Stimulated activated CD4-positive, alpha-beta T cell treated with anti-CD3 and anti-CD28 coated beads, Interleukin-12 subunit alpha, Interleukin-12 subunit beta, amount 100 ng/mL, for 24 hours (primary cell): ENCODE data around the gene SAMD11.
A peak's percentile ranks its signal among the peaks of the same experiment; 100 is the strongest.
"Not testable (repeated sequence)": the region's sequence is repeated elsewhere in the genome, so short reads cannot be mapped to it uniquely, and the experiment has no call there.

ENCODE experiments used
- DNase-seq, 2 experiments: peaks; one replicate each; pipeline ENCODE4 v3.0.0-alpha.2; 2020; ENCODE audit warnings: low read depth in 2 of 2

The SAMD11 gene

GRCh38 chr1:923131-923990 lies at the start of gene SAMD11:
SAMD11 (plus strand) TSS chr1:923923; CDS start chr1:924432, 509 bp downstream.
- DNase-seq = peak in 1 of 2 experiments; percentile 47

- not testable (repeated sequence) for DNase-seq
These were observed 47.1 kb upstream of the SAMD11 start for GRCh38 chr1:876428-877208.

- not testable (repeated sequence) for DNase-seq
These were observed 46.3 kb upstream of the SAMD11 start for GRCh38 chr1:877209-877986.

GRCh38 chr1:880511-880910 lies 43.2 kb upstream of the SAMD11 start:
- not testable (repeated sequence) for DNase-seq

GRCh38 chr1:880915-881314 lies 42.8 kb upstream of the SAMD11 start:
- not testable (repeated sequence) for DNase-seq

- DNase-seq = no peak
These were observed 37.4 kb upstream of the SAMD11 start for GRCh38 chr1:886311-886710.

- DNase-seq = no peak
These were observed 37.0 kb upstream of the SAMD11 start for GRCh38 chr1:886760-887159.

- DNase-seq = no peak
These were observed 35.4 kb upstream of the SAMD11 start for GRCh38 chr1:888297-888696.

- not testable (repeated sequence) for DNase-seq
These were observed 33.9 kb upstream of the SAMD11 start for GRCh38 chr1:889774-890173.

GRCh38 chr1:890234-890633 lies 33.5 kb upstream of the SAMD11 start:
- DNase-seq = not testable (repeated sequence)

- DNase-seq = no peak
These were observed 33.1 kb upstream of the SAMD11 start for GRCh38 chr1:890661-891060.

- no peak for DNase-seq
These were observed 26.5 kb upstream of the SAMD11 start for GRCh38 chr1:897226-897625.

GRCh38 chr1:897951-898350 lies 25.8 kb upstream of the SAMD11 start:
- DNase-seq = not testable (repeated sequence)

GRCh38 chr1:899636-900317 lies 23.9 kb upstream of the SAMD11 start:
- DNase-seq = no peak

- DNase-seq = no peak
These were observed 22.4 kb upstream of the SAMD11 start for GRCh38 chr1:901108-901859.

GRCh38 chr1:902802-903201 lies 20.9 kb upstream of the SAMD11 start:
- DNase-seq = no peak

- no peak for DNase-seq
These were observed 20.4 kb upstream of the SAMD11 start for GRCh38 chr1:903305-903704.

- no peak for DNase-seq
These were observed 19.9 kb upstream of the SAMD11 start for GRCh38 chr1:903721-904271.

- DNase-seq = peak; percentile 73 to 75
These were observed 19.3 kb upstream of the SAMD11 start for GRCh38 chr1:904310-904950.
